Breast epithelium (tissue), 3 donors: ENCODE results near the gene FLVCR2.

ENCODE experiments used
- POLR2A ChIP-seq: fragments of 450-650 bp; IDR thresholded peaks from one replicate; pipeline ENCODE4 v1.6.1; 2016; ENCODE audit warnings: antibody characterized with exemption, mild to moderate bottlenecking, moderate library complexity
- TF ChIP-seq, protein P1 (sequence below), 3 donors: fragments of 450-650 bp; IDR thresholded peaks; one replicate each; pipeline ENCODE4 v1.5.1; 2016 to 2017; ENCODE audit warnings: antibody characterized with exemption in 3 of 3, mild to moderate bottlenecking in 3 of 3, moderate library complexity in 3 of 3

DNA sequence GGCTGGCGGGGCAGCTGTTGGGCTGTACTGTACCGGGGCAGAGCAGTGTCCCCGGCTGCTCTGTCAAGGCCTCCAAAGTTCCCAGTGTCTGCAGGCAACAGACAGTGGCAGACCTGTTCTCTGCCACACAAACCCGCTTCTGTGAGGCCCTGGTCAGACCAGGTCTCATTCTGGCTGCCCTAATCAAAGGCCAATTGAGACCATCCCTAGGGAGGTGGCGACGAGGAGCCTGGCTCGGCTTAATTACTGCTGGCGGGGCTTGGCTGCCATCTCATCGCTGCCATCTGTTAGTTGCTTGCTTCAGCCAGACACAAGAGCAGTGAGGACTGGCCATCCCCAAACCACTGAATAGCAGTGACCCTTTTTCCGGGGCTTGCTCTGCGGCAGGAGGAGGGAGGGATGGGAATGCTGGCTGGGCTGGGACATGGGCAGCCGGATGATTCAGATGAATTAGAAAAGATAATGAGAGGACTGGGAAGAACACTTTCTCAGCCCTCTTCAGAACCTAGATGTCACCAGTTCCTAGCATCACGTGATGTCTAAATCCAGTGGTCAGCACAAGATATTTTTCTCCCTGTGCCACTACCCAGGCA lies 57.8 kb downstream of the FLVCR2 start:
- TF ChIP-seq POLR2A, result no peak
- TF ChIP-seq, protein P1, sequence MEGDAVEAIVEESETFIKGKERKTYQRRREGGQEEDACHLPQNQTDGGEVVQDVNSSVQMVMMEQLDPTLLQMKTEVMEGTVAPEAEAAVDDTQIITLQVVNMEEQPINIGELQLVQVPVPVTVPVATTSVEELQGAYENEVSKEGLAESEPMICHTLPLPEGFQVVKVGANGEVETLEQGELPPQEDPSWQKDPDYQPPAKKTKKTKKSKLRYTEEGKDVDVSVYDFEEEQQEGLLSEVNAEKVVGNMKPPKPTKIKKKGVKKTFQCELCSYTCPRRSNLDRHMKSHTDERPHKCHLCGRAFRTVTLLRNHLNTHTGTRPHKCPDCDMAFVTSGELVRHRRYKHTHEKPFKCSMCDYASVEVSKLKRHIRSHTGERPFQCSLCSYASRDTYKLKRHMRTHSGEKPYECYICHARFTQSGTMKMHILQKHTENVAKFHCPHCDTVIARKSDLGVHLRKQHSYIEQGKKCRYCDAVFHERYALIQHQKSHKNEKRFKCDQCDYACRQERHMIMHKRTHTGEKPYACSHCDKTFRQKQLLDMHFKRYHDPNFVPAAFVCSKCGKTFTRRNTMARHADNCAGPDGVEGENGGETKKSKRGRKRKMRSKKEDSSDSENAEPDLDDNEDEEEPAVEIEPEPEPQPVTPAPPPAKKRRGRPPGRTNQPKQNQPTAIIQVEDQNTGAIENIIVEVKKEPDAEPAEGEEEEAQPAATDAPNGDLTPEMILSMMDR (IDR thresholded peaks at IDR 0.05), result no peak
